H9 (cell line): ENCODE measurements around the gene APOBEC3H. TPM values are rescaled to one million over a fixed set of nuclear protein-coding genes. Genes with fewer than 3 reads are reported as not detected.

Experiments
- DNase-seq: peaks from one replicate; pipeline ENCODE4 v3.0.0-alpha.2; 2017
- H2AFZ ChIP-seq: one replicate; pipeline ENCODE4 v1.6.1; 2013; ENCODE audit warnings: mild to moderate bottlenecking, low read length, control low read depth, moderate library complexity
- H2AK5ac ChIP-seq: 2 replicates; pipeline ENCODE4 v1.6.1; 2013; ENCODE audit warnings: low read length, control low read depth, mixed read lengths; ENCODE audit not compliant: insufficient read length
- H2BK120ac ChIP-seq: one replicate; pipeline ENCODE4 v1.6.1; 2013; ENCODE audit warnings: low read depth, mild to moderate bottlenecking, low read length, control low read depth, inconsistent platforms; ENCODE audit not compliant: poor library complexity, severe bottlenecking
- H2BK12ac ChIP-seq: 2 replicates; pipeline ENCODE4 v1.6.1; 2013; ENCODE audit warnings: low read length, control low read depth, mixed read lengths, low read depth; ENCODE audit not compliant: insufficient read length
- H2BK15ac ChIP-seq: 2 replicates; pipeline ENCODE4 v1.6.1; 2013; ENCODE audit warnings: low read depth, low read length, control low read depth
- H2BK20ac ChIP-seq: one replicate; pipeline ENCODE4 v1.6.1; 2013; ENCODE audit warnings: low read depth, mild to moderate bottlenecking, low read length, control low read depth, inconsistent platforms; ENCODE audit not compliant: poor library complexity, severe bottlenecking
- H2BK5ac ChIP-seq: 2 replicates; pipeline ENCODE4 v1.6.1; 2013; ENCODE audit warnings: low read length, control low read depth, mixed read lengths; ENCODE audit not compliant: insufficient read length
- H3K14ac ChIP-seq: 2 replicates; pipeline ENCODE4 v1.6.1; 2013; ENCODE audit warnings: low read length, control low read depth; ENCODE audit not compliant: insufficient read depth
- H3K18ac ChIP-seq: 2 replicates; pipeline ENCODE4 v1.6.1; 2013; ENCODE audit warnings: low read depth, mild to moderate bottlenecking, mixed read lengths, low read length, control low read depth; ENCODE audit not compliant: insufficient read length
- H3K23ac ChIP-seq: 2 replicates; pipeline ENCODE4 v1.6.1; 2013; ENCODE audit warnings: low read length, control low read depth, mixed read lengths, low read depth; ENCODE audit not compliant: insufficient read length
- H3K23me2 ChIP-seq: 2 replicates; pipeline ENCODE4 v1.6.1; 2013; ENCODE audit warnings: low read depth, mild to moderate bottlenecking, mixed read lengths, low read length, control low read depth; ENCODE audit not compliant: insufficient read length, poor library complexity, severe bottlenecking
- H3K27ac ChIP-seq: 2 replicates; pipeline ENCODE4 v1.5.1; 2013; ENCODE audit warnings: low read length, control low read depth, mixed read lengths, low read depth; ENCODE audit not compliant: insufficient read length
- H3K27me3 ChIP-seq: 2 replicates; pipeline ENCODE4 v1.6.1; 2013; ENCODE audit warnings: low read length, control low read depth, inconsistent platforms; ENCODE audit not compliant: insufficient read depth
- H3K4ac ChIP-seq: 2 replicates; pipeline ENCODE4 v1.6.1; 2013; ENCODE audit warnings: low read depth, mild to moderate bottlenecking, control low read depth, inconsistent platforms, low read length, moderate library complexity
- H3K4me1 ChIP-seq: 2 replicates; pipeline ENCODE4 v1.6.1; 2013; ENCODE audit warnings: low read length, control low read depth, inconsistent platforms; ENCODE audit not compliant: insufficient read depth
- H3K4me2 ChIP-seq: 2 replicates; pipeline ENCODE4 v1.6.1; 2013; ENCODE audit warnings: low read length, control low read depth, mixed read lengths; ENCODE audit not compliant: insufficient read length, insufficient read depth
- H3K56ac ChIP-seq: 2 replicates; pipeline ENCODE4 v1.6.1; 2013; ENCODE audit warnings: low read depth, mild to moderate bottlenecking, mixed read lengths, low read length, control low read depth; ENCODE audit not compliant: insufficient read length
- H3K79me1 ChIP-seq: 2 replicates; pipeline ENCODE4 v1.6.1; 2013; ENCODE audit warnings: low read depth, mild to moderate bottlenecking, moderate library complexity, low read length, control low read depth, inconsistent platforms; ENCODE audit not compliant: insufficient read depth, poor library complexity, severe bottlenecking
- H3K79me2 ChIP-seq: 2 replicates; pipeline ENCODE4 v1.6.1; 2013; ENCODE audit warnings: low read length, control low read depth, inconsistent platforms; ENCODE audit not compliant: insufficient read depth
- H3K9ac ChIP-seq: 2 replicates; pipeline ENCODE4 v1.6.1; 2013; ENCODE audit warnings: low read length, control low read depth, mixed read lengths; ENCODE audit not compliant: insufficient read length; ENCODE audit errors: extremely low read depth
- H3K9me3 ChIP-seq: one replicate; pipeline ENCODE4 v1.6.1; 2013; ENCODE audit warnings: low read depth, low read length, inconsistent platforms; ENCODE audit not compliant: control insufficient read depth
- H3T11ph ChIP-seq: one replicate; pipeline ENCODE4 v1.6.1; 2013; ENCODE audit warnings: mild to moderate bottlenecking, low read length, control low read depth, inconsistent platforms
- H4K20me1 ChIP-seq: one replicate; pipeline ENCODE4 v1.6.1; 2013; ENCODE audit not compliant: control insufficient read depth, insufficient read length, insufficient read depth
- H4K5ac ChIP-seq: 2 replicates; pipeline ENCODE4 v1.6.1; 2013; ENCODE audit warnings: low read depth, mild to moderate bottlenecking, mixed read lengths, low read length, control low read depth; ENCODE audit not compliant: insufficient read length
- H4K8ac ChIP-seq: replicated peaks from 2 replicates; pipeline ENCODE4 v1.6.1; 2013; ENCODE audit warnings: low read length, control low read depth, mixed read lengths, low read depth; ENCODE audit not compliant: insufficient read length
- H4K91ac ChIP-seq: 2 replicates; pipeline ENCODE4 v1.6.1; 2013; ENCODE audit warnings: low read depth, mild to moderate bottlenecking, moderate library complexity, mixed read lengths, low read length, control low read depth; ENCODE audit not compliant: insufficient read length
- H3K27ac Mint-ChIP-seq, 3 experiments: 2 replicates in 2 of 3; 3 replicates in 1 of 3; pipeline ENCODE4 v1.8.0; 2020 to 2021; ENCODE audit warnings: mixed read lengths in 3 of 3, mild to moderate bottlenecking in 1 of 3, moderate library complexity in 1 of 3
- H3K27me3 Mint-ChIP-seq: 2 replicates; pipeline ENCODE4 v1.8.0; 2021; ENCODE audit warnings: low read depth, mild to moderate bottlenecking, moderate library complexity, mixed read lengths
- H3K36me3 Mint-ChIP-seq, 3 experiments: 2 replicates in 2 of 3; 3 replicates in 1 of 3; pipeline ENCODE4 v1.8.0; 2020 to 2021; ENCODE audit warnings: low read depth in 3 of 3, mixed read lengths in 3 of 3; ENCODE audit not compliant: insufficient read depth in 1 of 3
- H3K4me1 Mint-ChIP-seq, 2 experiments: 2 replicates each; pipeline ENCODE4 v1.8.0; 2020; ENCODE audit warnings: mixed read lengths in 2 of 2
- H3K4me3 Mint-ChIP-seq, 2 experiments: 2 replicates in 1 of 2; 3 replicates in 1 of 2; pipeline ENCODE4 v1.8.0; 2020 to 2021; ENCODE audit warnings: mild to moderate bottlenecking in 2 of 2, mixed read lengths in 2 of 2, moderate library complexity in 1 of 2
- H3K9me3 Mint-ChIP-seq, 2 experiments: 2 replicates in 1 of 2; 3 replicates in 1 of 2; pipeline ENCODE4 v1.8.0; 2020; ENCODE audit warnings: mild to moderate bottlenecking in 2 of 2, mixed read lengths in 2 of 2, moderate library complexity in 1 of 2
- WGBS: extraction: QIAGEN DNeasy Blood & Tissue Kit; methylation state at CpG from one replicate; pipeline ENCODE4 v1.1.7; 2013; ENCODE audit warnings: missing lambda C conversion rate, low lambda C conversion rate, mixed read lengths; ENCODE audit not compliant: insufficient read length; ENCODE audit errors: extremely low coverage; 5-methylcytosine and 5-hydroxymethylcytosine counted together
- total RNA-seq: library from RNA; stranded (reverse); gene quantifications from 2 replicates; pipeline ENCODE4 v1.2.1, GENCODE V29; 2021
- TF ChIP-seq, protein P1 (sequence below): fragments of 200-600 bp; sonication (generic); conservative IDR thresholded peaks from 3 replicates; pipeline ENCODE4 v1.8.0; 2021; ENCODE audit warnings: antibody characterized with exemption, mild to moderate bottlenecking

The APOBEC3H gene
- total RNA-seq, 1 experiment from 2014 or later = 0.48 TPM

DNA sequence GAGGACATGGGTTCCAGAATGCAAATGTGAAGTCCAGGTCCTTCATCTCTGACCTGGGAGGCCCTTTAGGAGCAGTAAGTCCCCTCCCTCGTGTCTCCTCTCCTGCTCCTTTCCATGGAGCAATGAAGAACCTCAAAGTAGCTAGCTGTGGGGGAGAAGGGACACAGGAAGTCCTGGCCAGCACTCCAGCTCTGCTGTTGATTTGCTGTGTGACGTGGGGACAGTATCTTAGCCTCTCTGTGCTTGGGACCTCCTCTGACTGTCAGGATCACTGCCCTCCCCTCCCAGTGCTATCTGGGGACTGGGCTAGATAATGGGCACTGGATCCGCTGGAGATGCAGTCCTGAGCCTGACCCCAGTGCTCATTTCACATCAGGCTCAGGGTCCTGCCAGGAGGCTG, 1.1 kb upstream of the APOBEC3H start:
- Histone ChIP-seq H3K4ac (no peak overlapping the region), H3K27me3 (no peaks in the 10 kb centered on the region), H3T11ph (no peak overlapping the region), H2AFZ (no peak overlapping the region), H4K20me1 (peaks cover 2% of the 10 kb centered on the region), H2BK15ac (no peak overlapping the region), H2BK12ac (no peak overlapping the region), H4K8ac (no peak overlapping the region), H2AK5ac (no peak overlapping the region), H3K79me2 (no peaks in the 10 kb centered on the region), H3K79me1 (no peaks in the 10 kb centered on the region), H3K4me2 (no peak overlapping the region), H2BK20ac (no peak overlapping the region), H4K5ac (no peak overlapping the region), H3K9me3 (no peaks in the 10 kb centered on the region), H3K9ac (no peak overlapping the region), H3K23ac (no peak overlapping the region), H3K23me2 (no peaks in the 10 kb centered on the region), H4K91ac (no peak overlapping the region), H3K27ac (no peak overlapping the region), H2BK120ac (no peak overlapping the region), H3K56ac (no peak overlapping the region), H3K14ac (no peak overlapping the region), H2BK5ac (no peak overlapping the region), H3K4me1 (no peaks in the 10 kb centered on the region; the same call in 1 of the 2 replicates), H3K18ac (no peak overlapping the region)
- peaks cover 28 to 39% of the 10 kb centered on the region in 2 experiments for H3K4me1 Mint-ChIP-seq
- WGBS = no CpG with 5 or more reads among the region's 3 CpGs
- H3K27me3 Mint-ChIP-seq = peaks cover 9% of the 10 kb centered on the region
- H3K36me3 Mint-ChIP-seq = no peaks in the 10 kb centered on the region
- no peak overlapping the region for H3K27ac Mint-ChIP-seq
- H3K9me3 Mint-ChIP-seq = no peaks in the 10 kb centered on the region; a peak in 1 of 5 replicates
- DNase-seq = no peak
- H3K4me3 Mint-ChIP-seq = no peak overlapping the region
- TF ChIP-seq, protein P1, sequence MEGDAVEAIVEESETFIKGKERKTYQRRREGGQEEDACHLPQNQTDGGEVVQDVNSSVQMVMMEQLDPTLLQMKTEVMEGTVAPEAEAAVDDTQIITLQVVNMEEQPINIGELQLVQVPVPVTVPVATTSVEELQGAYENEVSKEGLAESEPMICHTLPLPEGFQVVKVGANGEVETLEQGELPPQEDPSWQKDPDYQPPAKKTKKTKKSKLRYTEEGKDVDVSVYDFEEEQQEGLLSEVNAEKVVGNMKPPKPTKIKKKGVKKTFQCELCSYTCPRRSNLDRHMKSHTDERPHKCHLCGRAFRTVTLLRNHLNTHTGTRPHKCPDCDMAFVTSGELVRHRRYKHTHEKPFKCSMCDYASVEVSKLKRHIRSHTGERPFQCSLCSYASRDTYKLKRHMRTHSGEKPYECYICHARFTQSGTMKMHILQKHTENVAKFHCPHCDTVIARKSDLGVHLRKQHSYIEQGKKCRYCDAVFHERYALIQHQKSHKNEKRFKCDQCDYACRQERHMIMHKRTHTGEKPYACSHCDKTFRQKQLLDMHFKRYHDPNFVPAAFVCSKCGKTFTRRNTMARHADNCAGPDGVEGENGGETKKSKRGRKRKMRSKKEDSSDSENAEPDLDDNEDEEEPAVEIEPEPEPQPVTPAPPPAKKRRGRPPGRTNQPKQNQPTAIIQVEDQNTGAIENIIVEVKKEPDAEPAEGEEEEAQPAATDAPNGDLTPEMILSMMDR = no peak
